GM19023 (cell line): ENCODE data around the gene ATP2A3.
A peak's percentile ranks its signal among the peaks of the same experiment; 100 is the strongest.

Source experiments
- ATAC-seq: cut with Tn5 transposase; IDR thresholded peaks from one replicate; pipeline ENCODE4 v1.9.1; 2021; ENCODE audit warnings: mild to moderate bottlenecking, moderate library complexity; ENCODE audit not compliant: unreplicated experiment

Gene ATP2A3

GRCh38 chr17:3964203-3965117 lies at the start of gene ATP2A3:
TSS of gene ATP2A3 (minus strand) at chr17:3964437. CDS start at chr17:3964291, 146 bp downstream.
- ATAC-seq, result peak; percentile 55

GRCh38 chr17:4010754-4011153 lies 46.5 kb upstream of the ATP2A3 start:
- no peak for ATAC-seq

GRCh38 chr17:4009186-4009785 lies 45.0 kb upstream of the ATP2A3 start:
- ATAC-seq, result no peak

- ATAC-seq, result no peak
Measured at GRCh38 chr17:4008441-4009185, 44.4 kb upstream of the ATP2A3 start.

- no peak for ATAC-seq
Measured at GRCh38 chr17:4008082-4008435, 43.8 kb upstream of the ATP2A3 start.

GRCh38 chr17:4007346-4008081 lies 43.3 kb upstream of the ATP2A3 start:
- ATAC-seq, result no peak

GRCh38 chr17:4006745-4007211 lies 42.5 kb upstream of the ATP2A3 start:
- no peak for ATAC-seq

GRCh38 chr17:4006165-4006589 lies 41.9 kb upstream of the ATP2A3 start:
- no peak for ATAC-seq

- ATAC-seq, result no peak
Measured at GRCh38 chr17:4005296-4006164, 41.3 kb upstream of the ATP2A3 start.

GRCh38 chr17:4004517-4005295 lies 40.5 kb upstream of the ATP2A3 start:
- ATAC-seq, result no peak

- ATAC-seq, result no peak
Measured at GRCh38 chr17:4003501-4004421, 39.5 kb upstream of the ATP2A3 start.

GRCh38 chr17:4003131-4003500 lies 38.9 kb upstream of the ATP2A3 start:
- ATAC-seq, result no peak

- ATAC-seq, result no peak
Measured at GRCh38 chr17:4001048-4001590, 36.9 kb upstream of the ATP2A3 start.

- no peak for ATAC-seq
Measured at GRCh38 chr17:3998436-3998835, 34.2 kb upstream of the ATP2A3 start.

- ATAC-seq, result no peak
Measured at GRCh38 chr17:3995067-3995466, 30.8 kb upstream of the ATP2A3 start.

GRCh38 chr17:3994221-3994576 lies 30.0 kb upstream of the ATP2A3 start:
- no peak for ATAC-seq

- ATAC-seq, result no peak
Measured at GRCh38 chr17:3993493-3994220, 29.4 kb upstream of the ATP2A3 start.
